Stimulated activated CD4-positive, alpha-beta T cell treated with anti-CD3 and anti-CD28 coated beads, Interleukin-2, amount 100 ng/mL, for 24 hours (primary cell): ENCODE data around the gene ZDHHC14.
"Not testable (repeated sequence)": the region's sequence is repeated elsewhere in the genome, so short reads cannot be mapped to it uniquely, and the experiment has no call there.

ENCODE experiments used
- DNase-seq, 2 donors: peaks; one replicate each; pipeline ENCODE4 v3.0.0-alpha.2; 2020

Gene ZDHHC14

DNA sequence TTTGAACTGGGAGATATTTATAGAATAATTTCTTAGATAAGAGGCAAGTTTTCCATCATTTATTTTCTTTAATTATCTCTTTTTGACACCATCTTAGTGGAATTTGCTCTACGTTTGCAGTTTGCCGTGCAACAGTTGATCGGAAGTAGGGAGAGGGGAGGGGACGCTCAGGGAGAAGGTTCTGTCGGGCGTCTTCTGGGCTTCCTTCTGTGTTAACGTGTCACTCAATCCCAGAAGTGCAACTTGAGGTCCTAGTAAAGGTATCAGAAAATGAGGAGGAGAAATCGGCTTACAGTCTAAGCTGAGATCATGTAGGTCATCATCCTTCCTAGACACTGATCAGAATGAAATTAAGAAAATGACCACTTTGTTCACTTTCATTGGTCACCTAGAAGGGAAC lies 293.1 kb downstream of the ZDHHC14 start:
- no peak for DNase-seq

DNA sequence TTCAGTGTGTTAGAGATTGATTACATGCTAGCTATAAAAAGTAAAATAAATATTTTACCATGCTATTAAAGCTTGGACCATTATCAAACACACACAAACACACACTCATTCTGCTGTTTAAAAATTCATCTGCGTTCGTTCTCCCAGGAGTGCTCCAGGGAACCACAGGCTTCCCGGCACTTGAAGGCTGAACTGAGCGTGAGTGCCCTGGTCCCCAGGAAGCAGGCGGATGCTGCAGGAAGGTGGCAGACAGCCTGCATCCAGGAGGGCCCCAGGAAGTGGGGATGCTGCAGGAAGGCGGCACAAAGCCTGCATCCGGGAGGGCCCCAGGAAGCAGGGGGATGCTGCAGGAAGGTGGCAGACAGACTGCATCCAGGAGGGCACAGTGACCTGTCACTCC lies 294.8 kb downstream of the ZDHHC14 start:
- no peak for DNase-seq

DNA sequence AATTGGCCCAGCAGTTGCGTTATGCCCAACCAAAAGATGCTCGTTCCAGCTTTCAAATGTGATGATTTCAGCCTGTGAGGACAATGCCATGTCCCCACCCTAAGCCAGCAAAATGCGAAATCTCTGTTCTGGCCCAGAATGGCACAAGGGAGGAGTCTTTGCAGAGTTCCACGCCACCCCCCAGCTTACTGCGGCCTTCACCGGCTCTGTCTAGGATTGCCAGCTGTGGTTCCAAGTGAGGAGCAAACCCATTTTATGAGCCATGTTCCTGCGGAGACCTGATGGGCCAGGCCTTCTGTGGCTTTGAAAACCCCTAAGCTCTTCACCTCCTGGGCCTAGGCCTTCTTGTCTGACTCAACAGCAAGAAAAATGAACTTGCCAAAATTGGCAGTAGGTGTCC lies 295.3 kb downstream of the ZDHHC14 start:
- DNase-seq: no peak

DNA sequence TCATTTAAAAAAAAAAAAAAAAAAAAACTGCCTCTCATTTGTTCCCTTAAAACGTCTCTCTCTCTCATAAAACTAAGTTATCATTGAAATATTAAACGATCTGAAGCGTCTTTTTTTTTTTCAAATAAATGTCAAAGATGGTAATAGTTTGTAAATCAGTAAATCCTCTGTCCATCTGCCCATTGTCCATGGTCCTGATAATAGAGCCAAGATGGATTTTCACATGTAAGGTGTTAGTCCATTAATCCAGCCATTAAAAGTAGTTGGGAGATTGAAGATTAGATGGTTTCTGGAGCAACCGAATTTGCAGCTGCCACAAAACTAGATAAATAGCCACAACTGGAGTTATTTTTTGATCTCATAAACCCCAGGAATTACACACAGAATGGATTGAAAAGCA lies 296.2 kb downstream of the ZDHHC14 start:
- no peak for DNase-seq

DNA sequence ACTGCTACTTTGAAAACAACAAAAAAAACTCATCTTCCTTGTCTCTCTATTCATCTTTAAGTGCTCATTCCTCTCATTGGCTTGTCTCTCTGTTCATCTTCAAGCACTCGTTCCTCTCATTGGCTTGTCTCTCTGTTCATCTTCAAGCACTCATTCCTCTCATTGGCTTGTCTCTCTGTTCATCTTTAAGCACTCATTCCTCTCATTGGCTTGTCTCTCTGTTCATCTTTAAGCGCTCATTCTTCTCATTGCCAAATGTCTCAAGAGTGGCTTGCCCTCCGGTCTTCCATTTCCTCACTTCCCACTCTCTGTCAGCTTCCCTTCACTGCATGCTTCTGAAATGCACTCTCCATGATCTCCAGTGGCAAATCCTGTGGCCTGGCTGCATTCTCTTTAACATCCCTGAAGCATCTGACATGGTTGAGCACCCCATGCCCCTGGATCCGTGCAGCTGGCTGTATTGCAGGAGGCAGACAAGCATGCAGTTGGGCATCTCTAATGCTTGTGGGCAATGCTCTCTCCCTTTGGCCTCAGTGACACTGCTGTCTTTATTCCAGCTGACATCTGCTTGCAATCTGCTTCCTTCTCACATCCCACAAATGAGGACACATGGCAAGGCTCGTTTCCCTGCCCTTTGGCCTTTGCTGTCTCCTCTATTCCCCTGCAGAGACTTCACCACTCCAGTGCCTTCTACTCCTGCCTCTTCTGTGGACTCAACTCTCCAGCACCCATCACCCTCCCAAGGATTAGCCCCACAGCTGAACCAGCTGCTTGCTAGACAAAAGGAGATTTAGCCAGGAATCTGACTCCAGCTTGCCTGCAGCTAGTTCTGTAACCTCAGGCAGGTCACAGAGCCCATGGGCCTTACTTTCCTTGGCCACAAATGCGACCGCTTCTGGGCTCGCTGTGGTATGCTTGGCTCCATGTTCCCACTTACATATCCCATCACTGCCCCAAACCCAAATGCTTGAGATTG lies 298.9 kb downstream of the ZDHHC14 start:
- no peak for DNase-seq

DNA sequence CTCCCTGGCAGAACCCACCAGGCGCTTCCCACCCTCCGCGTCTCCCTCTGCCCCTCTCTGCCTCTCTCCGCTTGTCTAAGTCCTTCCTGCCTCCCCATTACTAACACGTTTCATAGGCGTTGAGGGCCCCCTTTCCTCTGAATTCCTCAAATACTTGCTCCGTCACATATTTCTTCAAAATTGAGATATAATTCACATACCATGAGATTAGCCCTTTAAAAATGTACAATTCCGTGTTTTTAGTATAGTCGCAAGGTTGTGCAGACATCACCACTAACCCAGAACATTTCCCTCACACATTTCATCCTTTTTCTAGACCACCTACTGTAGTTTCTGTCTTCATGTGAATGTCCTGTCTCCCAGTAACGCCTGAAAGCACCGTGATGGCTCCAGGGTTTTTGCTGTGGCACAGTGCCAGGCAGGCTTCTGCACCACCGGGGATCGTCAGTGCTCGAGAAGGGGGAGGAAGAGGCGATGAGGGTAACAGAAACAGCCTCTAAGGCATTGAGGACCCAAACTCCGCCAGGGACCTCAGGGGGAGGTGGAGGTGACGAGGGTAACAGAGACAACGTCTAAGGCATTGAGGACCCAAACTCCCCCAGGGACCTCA lies 300.2 kb downstream of the ZDHHC14 start:
- DNase-seq: no peak

DNA sequence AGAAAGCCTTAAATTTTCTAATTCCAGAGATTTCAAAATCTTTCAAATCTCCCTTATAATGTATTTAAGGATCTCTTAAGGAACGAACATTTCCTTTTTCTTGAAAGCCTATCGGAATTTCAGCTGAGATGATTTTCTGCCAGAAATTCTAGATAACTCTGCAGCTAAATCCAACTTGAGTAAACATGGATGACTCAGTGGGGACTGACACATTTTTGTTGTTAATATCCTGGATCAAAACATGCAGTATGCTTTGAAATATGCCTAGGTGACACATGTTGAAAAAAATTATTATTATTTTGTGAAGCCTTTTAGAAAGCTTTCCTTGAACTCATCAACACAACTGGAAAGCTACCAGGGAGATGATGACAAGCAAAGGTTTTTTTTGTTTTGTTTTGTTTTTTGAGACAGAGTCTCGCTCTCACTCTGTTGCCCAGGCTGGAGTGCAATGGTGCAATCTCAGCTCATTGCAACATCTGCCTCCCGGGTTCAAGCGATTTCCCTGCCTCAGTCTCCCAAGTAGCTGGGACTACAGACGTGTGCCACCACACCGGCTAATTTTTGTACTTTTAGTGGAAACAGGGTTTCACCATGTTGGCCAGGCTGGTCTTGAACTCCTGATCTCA lies 302.0 kb downstream of the ZDHHC14 start:
- DNase-seq: no peak

DNA sequence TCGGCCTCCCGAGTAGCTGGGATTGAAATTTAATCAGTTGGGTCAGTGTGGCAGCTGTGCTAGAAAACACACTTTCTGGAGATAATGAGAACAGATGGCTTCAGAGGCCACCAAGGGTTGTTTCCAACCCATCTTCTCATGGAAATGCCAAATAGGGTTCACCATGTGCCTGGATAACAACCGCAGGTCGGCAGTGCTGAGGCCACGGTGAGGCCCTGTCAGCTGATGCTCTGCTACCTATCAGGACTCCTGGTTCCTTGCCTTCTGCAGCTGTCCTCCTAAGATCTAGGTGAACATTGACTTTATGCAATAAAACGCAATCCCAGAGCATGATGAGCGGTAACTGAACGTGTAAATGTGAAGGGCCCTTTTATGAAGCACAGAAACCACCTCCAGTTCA lies 302.7 kb downstream of the ZDHHC14 start:
- DNase-seq: no peak

DNA sequence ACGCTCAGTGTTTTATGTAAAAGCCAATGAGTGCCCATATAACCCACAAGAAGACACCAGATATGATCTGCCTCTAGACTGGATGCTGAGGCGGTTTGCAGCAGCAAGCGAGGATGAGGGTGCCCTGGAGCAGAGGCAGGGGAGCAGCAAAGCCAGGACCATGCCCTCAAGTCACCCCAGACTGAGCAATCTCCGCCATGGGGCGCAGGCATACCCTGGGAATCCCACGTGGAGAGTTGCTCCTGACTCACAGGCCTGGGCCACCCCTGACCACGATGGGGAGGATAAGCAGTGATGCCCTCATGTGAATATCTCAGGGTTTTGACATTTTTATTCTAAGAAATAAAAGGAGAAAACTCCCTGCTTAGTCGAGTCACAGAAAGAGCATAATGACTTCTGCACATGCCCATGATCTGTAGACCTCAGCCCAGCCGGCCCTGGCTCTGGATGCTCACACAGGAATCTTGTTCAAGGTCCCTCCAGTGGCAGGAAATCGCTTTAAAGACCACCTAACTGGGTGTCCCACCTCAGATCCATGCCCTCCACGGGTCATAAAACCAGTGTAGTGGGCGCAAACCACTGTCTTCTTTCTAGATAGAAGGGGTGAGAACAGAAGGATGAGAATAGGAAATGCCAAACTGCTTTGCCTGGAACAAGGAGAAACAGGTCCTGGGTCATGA lies 303.8 kb downstream of the ZDHHC14 start:
- DNase-seq: no peak

DNA sequence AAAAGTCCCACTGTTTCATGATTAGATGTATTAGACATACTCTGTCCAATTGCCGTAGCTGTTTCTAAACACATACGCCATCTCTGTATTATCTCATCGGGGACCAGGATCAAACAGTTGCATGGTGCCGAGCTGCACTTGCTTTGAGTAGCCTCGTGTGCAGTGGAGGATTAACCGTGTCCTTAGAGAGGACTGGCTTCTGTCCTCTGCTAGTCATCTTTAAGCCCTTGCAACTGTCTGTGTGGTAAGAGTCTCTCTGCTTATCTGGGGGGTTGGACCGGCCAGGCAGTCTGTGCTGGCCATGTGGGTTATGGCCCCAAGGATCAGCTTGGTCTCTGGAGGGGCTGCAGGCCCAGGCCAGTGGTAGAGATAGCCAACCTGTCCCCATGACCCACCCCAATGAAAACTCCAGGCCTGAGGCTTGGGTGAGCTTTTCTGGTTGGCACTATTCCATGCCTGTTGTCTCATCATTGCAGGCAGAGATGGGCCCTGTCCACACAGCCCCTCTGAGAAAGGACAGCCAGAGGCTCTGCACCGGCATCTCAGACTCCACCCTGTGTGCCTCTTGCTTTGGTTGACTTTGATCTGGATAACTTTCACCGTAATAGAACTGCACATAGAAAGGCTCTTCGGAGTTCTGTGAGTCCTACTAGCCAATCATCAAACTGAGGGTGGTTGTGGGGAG lies 304.7 kb downstream of the ZDHHC14 start:
- no peak for DNase-seq

DNA sequence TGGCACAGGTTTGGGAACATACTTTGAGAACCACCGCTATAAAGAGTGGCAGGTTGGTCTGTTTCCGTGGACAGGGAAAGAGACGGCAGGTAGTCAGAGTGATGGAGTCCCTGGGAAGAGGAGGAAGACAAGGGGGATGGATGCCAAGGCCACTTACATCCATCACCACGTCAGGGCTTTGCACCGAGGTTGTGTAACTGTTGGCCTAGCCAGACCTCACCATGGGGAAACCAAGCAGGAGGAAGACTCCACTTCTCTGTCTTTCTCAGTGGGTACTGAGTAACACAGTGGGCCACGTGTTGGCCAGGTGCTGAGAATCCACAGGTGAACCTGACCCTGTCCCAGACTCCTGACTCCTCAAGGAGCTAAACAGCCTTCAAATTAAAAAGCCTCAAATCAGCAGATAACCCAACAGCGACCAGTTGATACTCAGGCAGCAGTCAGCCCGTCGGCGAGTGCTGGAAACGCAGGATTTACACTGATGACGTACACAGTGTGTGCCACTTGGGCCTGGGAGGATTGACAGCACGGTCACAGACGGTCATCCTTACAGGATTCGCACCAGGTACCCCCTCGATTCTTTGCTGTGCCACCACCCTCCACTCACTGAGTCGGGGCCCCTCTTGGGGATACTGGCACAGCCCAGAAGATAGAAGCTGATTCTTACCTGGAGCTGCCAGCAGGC lies 307.4 kb downstream of the ZDHHC14 start:
- no peak for DNase-seq

DNA sequence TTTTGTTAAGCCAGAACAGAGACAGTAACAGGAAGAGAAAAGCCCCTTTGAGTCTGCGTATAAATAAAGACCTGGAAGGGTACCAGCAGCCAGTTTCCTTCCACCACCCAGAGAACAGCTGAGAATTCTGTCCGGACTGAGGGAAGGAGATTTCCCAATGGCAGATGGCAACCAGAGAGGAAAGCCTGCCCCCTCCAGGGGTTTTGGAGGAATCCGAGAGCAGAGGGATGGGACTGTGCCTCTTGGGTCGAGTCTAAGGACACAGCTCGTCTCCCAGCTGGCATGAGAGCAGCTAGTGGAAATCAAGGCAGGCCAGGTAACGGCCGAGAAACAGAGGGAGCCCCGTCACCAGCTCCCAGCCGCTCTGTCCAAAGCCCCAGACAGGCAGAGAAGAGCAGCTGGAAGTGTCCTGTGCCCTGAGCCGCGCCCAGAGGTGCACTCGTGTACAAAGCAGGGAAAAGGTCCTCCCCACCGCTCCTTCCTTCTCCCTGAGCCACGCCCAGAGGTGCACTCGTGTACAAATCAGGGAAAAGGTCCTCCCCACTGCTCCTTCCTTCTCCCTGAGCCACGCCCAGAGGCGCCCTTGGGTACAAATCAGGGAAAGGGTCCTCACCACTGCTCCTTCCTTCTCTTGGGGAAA lies 308.1 kb downstream of the ZDHHC14 start:
- DNase-seq: no peak

DNA sequence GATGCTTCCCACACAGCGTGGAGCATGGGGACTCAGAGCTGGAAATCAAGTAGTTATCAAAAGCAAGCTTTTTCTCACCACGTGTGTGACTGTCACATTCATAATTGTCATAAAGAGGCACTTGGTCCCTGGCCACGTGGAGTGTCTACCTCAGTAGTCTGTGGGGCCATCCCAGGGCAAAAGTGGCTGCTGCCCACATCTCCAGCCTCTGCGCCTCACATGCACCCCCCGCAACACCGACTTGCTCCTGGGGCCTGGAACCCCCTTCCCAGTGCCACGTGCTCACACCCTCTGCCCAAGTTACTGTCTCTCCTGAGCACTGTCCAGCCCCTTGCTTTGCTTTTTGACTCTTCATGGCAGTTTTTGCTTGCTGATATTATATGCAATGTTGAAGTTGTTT lies 308.9 kb downstream of the ZDHHC14 start:
- no peak for DNase-seq

DNA sequence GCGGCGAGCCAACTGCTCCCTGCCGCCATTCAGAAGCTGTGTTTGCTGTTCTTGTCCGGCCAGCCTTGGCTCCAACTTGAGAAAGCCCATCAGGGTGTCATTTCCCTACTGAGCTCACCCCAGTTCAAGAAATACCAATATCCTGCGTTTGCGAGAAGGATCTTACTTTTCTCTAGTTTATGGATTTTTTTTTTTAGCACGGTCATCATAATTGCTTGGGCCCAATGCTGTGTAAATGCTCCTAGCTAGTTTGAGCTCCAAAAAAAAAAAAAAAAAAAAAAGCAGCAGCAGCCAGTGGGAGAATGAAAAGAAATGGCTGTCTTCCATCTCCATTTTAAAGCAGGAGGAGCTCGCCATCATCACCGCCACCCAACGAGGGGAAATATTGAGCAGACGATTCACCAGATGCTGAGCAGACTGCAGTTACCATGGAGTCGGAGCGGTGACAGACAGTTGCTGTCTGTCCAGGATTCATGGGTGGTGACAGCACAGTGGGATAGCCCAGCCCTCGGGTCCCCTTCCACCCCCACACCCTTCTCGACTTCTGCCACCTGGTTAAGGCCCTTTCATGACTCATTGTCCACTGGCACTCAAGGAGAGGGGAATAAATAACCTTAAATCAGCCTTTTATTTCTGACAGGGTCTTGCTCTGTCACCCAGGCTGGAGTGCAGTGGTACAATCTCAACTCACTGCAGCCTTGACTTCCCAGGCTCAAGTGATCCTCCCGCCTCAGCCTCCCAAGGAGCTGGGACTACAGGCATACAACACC lies 309.6 kb downstream of the ZDHHC14 start:
- no peak for DNase-seq

DNA sequence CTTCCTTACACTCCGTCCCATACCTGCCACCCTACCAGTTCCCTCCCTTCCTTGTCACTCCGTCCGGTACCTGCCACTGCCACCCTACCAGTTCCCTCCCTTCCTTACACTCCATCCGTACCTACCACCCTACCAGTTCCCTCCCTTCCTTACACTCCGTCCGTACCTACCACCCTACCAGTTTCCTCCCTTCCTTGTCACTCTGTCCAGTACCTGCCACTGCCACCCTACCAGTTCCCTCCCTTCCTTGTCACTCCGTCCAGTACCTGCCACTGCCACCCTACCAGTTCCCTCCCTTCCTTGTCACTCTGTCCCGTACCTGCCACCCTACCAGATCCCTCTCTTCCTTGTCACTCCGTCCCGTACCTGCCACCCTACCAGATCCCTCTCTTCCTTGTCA lies 310.6 kb downstream of the ZDHHC14 start:
- not testable (repeated sequence) for DNase-seq

DNA sequence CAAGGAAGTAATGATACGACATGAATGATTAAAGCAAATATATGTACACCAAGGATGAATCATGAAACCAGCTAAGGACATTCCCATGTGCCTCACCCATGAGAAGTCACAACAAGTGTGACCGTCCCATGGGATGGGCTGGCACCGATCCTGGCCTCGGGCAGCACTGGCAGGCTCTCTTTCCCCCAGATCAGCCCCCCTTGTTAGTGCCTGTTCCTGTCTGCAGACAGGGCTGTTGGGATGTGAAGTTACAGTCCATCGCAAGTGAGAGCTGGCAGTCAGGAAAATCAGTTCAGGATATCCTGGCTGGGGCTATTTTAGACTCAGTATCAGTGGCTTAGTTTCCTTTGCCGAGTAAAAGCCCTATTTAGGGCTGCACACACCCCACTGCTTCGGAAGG lies 312.9 kb downstream of the ZDHHC14 start:
- DNase-seq: no peak

DNA sequence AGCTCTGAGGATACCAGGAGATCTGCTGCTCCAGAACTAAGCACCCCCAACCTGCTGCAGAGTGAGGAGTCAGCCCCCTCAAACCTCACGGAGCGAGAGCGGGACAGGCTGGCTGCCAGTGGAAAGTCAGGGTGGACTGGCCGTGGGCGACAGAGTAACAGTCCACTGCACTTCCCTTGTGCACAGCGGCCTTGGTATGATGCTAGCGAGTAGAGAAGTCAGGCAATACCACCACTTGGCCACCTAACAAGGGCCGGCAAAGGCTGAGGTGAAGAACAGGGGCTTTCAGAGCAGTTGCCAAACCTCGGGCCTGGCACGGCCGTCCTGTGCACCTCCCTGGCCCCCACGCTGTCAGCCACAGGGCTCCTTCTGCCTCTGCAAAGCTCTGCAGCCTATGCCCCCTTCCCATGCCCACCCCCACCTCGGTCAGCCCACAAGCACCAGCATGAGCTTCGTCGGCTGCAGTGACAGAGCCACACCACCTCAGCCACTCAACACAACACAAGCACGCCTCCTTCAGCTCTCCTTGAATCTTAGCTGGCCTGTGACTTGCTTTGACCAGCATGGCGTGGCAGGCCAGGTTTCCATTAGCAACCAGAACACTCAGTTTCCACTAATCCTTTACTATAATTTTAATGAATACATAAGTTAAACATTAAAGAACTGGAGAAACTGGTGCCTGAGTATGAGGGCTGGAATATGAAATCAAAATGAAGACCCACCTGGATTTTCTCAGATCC lies 314.5 kb downstream of the ZDHHC14 start:
- DNase-seq: no peak

DNA sequence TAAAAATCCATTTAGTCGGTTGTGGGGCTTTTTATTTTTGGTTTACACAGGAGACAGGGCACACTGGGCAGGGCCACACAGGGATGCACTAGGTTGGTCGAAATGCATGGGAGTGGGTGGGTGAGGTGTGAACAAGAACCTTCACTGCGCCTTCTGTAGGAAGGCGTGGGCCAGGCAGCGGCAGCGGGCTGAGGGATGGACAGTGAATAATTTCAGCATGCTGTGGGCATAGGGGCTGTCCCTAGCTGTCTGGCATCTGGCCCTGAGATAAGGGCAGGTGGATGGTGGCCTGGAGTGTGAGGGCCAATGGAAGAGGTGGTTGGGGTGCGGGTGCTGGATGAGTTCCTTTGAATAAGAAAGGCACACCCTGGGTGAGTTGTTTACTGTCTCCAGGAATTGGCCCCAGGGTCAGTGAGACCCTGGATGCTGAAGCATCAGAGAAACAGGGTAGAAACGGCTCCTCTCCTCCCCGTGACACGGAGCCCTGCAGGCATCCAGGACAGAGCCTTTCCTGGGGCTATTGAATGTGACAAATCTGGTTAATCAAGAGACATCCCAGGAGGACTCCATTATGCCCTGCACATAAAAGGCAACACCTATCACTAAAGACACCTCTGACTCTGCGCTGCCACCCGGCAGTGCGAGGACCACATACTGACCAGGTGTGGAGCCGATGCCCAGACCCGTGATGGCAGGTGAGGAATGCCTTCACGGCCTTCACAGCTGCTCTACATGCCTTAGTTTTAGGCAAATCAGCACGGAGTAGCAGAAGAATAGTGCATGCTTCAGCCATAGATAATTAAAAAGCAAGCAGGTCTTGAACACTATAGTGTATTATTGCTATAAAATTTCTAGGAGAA lies 319.0 kb downstream of the ZDHHC14 start:
- DNase-seq: no peak

DNA sequence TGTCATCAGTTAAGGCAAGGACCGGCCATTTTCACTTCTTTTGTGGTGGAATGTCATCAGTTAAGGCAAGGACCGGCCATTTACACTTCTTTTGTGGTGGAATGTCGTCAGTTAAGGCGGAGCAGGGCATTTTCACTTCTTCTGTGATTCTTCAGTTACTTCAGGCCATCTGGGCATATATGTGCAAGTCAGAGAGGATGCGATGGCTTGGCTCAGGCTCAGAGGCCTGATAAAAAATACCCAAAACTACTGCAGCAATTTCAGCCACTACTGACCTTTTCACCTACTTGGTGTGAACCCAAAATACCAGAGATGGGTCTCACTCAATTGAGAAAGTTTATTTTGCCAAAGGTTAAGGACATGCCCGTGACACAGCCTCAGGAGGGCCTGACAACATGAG lies 325.4 kb downstream of the ZDHHC14 start:
- DNase-seq: not testable (repeated sequence)
